HG02870 (cell line): ENCODE measurements around the gene SLC7A4.

Experiments
- ATAC-seq: cut with Tn5 transposase; IDR thresholded peaks from one replicate; pipeline ENCODE4 v1.9.1; 2021; ENCODE audit warnings: mild to moderate bottlenecking, moderate library complexity; ENCODE audit not compliant: unreplicated experiment

SLC7A4 gene

GRCh38 chr22:21000207-21000986 is 32.0 kb downstream of the SLC7A4 start:
- ATAC-seq: no peak

DNA sequence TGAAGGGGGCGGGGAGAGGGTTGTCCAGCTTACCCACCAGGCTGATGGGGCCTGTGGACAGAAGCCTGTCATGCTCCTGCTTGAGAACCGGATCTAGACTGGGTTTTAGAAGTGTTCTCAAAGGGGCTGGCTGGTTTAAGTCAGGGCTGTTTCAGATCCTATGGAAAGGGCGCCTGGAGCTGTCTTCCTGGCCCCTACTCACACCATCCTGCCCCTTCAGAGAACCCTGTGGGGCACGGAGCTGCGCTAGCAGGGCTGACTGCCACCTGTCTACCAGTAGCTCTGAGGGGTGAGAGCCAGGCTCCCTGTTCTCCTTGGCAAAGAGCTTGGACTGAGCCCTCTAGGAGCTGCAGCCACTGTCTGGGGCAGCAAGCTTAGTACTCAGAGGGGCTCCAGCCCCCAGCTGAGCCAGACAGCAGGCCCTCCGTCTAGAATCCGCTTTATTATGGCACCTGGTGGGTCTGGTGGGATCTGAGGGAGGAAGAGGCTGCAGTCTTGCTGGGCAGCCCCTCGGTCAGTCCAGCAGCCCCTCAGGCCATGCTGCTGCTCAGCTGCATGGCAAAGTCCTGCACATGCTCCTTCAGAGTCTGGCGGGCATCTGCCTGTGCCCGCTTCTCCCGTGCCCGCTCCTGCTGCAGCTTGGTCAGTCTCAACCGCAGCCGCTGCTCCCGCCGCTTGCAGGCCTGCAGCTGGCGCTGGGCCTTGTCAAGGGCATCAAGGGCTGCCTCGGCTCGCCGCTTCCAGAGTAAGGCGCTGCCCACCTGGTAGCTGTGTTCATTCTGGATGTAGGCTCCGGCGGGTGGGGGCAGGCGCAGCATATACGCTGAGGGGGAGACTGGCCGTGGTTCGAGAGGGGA is 32.8 kb downstream of the SLC7A4 start:
- no peak for ATAC-seq

DNA sequence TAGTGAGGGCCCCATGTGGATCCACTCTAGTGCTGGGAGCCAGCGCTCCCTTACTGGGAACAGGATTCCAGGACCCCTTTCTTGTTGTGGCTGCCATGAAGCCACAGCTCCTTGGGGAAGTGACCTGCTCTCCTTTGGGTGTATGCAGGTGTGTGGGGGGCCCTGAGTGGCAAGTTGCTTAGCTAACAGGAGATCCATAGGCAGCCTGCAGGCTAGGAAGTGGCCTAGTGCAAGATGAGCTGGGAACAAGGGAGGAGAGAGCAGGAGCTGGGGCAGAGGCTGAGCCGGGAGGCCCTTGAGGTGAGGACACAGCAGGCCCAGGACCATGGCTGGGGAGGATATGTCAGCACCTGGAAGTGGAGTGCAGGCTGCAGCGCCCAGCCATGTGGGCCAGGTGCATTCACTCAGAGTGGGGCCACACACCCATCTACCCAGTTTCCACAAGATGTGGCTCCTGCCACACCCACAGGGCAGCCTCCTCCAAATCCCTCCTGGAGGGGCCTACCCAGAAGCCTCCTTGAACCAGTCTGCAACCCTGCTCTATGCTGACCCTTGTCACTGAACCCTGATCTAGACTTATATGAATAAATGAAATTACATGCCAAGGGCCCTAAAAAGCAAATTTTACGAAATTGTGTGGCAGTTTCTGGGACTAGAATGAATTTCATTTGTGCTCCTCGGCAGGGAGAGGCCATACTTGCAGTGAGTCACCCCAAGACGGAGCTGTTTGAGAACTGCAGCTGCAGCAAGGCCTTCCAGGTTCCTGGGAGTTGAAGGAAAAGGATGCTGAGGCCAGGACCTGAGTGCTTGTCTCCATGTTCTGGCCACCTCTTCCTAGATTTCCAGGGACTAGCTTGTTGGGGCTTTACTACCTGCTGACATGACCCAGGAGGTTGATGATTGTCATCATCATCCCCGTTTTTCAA is 33.7 kb downstream of the SLC7A4 start:
- no peak for ATAC-seq

- ATAC-seq: no peak
Observed at GRCh38 chr22:20997536-20998257, 34.7 kb downstream of the SLC7A4 start.

- ATAC-seq: no peak
Observed at GRCh38 chr22:20996598-20997535, 35.5 kb downstream of the SLC7A4 start.

DNA sequence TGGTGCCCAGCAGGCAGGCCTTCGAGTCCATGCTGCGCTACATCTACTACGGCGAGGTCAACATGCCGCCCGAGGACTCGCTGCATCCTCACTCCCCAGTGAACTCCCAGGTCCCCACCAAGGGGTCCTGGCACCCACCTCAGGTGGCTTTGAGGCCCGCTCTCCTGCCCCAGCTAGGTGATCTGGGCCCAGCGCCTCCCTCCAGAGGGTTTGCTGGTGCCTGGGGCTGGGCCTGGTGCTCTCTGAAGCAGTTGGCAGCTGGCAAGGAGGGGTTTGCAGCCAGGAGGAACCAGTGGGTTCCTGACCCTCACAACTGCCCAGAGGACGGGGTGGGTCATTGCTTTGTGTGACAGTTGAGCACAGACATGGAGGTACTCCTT is 36.3 kb downstream of the SLC7A4 start:
- ATAC-seq: no peak

DNA sequence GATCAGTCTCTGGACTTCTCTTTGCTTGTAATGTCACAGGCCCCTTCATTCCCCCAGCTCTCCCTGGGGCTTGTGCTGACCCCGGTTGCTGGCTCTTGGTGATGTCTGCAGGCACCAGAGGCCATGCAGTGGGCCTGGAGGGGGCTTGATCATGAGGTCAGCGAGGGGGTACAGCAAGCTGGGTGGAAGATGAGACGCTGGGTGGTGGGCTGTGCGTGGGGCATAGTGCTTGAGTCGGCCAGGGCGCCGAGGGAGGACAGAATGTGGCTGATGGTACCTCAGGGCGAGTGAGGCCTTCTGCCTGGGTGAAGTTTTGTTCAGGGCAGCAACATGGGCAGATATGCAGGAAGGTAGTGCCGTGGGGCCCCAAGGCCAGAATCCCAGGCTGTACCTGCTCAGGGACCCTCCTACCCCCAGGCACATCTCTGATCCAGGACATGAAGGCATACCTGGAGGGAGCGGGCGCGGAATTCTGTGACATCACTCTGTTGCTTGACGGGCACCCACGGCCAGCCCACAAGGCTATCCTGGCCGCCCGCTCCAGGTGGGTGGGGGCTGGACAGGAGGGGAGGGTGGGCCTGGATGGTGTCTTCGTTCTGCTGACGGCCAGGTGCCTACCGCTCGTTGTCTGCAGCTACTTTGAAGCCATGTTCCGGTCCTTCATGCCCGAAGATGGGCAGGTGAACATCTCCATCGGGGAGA is 36.9 kb downstream of the SLC7A4 start:
- no peak for ATAC-seq

GRCh38 chr22:20994902-20995241 is 37.5 kb downstream of the SLC7A4 start:
- ATAC-seq: no peak

- no peak for ATAC-seq
Observed at GRCh38 chr22:20994128-20994901, 38.0 kb downstream of the SLC7A4 start.

DNA sequence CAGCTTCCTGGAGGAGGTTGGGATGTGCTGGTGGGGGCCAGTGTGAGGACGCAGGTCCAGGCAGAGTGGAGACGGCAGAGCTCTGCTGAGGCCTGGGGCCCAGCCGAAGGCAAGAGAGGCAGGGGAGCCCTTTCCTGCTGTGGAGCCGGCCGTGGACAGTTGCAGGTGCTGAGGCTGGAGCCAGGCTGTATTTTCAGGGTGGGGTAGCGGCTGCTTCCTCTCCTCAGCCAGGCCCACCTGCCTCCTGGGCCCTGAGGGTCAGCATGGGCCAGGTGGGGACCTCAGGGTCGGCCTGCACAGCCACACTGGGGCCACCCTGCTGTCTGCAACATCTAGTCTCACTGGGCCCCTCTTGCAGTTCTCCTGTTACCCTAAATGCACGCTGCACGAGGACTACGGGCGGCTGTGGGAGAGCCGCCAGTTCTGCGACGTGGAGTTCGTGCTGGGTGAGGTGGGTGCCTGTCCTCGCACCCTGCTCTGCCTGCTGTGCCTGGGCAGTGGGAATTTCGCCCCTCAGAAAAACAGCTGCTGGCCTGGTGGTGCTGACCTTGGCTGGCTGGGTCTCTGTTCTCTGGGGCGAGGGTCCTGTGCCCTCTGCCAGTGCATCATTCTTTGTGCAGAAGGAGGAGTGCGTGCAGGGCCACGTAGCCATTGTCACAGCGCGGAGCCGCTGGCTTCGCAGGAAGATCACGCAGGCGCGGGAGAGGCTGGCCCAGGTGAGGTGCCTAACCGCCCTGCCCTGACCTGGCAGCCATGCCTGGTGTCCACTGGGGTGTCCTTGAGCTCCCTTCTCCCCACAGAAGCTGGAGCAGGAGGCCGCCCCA is 38.8 kb downstream of the SLC7A4 start:
- no peak for ATAC-seq

DNA sequence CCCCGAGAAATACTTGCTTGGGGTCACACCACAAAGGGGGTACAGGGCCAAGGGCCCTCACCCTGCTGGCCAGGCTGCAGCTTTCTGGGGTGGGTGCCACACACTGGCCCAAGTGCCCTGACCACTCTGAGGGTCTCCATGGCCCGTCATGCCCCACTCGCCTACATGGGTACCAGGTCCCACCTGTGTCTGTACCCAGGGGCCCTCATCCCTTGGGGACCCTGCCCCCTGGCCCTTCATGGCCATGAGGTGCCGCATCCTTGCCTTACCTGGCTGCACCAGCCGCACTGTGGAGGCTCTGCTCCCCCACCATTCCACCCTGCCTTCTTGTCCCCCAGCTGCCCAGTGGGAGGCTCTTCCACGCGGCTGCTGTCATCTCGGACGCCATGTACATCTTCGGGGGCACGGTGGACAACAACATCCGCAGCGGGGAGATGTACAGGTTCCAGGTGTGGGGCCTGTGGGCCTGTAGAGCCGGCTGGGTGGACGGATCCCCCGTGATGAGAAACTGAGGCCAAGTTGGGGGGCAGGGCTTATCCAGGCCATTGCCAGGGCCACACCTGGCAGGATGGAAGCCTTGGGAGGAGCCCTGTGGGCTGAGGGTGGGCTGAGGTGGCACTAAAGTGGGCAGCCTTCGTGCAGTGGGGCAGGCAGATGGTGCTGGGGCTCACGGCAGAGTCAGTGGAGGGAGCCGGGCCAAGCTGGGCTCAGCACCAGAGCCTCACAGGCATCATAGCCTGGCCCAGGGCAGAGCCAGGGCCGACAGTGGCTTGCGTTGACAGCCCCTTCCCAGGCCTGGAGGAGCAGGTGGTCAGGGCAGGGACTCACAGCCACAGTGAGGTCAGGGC is 39.7 kb downstream of the SLC7A4 start:
- ATAC-seq: no peak

GRCh38 chr22:20992056-20992442 is 40.3 kb downstream of the SLC7A4 start:
- ATAC-seq: no peak

DNA sequence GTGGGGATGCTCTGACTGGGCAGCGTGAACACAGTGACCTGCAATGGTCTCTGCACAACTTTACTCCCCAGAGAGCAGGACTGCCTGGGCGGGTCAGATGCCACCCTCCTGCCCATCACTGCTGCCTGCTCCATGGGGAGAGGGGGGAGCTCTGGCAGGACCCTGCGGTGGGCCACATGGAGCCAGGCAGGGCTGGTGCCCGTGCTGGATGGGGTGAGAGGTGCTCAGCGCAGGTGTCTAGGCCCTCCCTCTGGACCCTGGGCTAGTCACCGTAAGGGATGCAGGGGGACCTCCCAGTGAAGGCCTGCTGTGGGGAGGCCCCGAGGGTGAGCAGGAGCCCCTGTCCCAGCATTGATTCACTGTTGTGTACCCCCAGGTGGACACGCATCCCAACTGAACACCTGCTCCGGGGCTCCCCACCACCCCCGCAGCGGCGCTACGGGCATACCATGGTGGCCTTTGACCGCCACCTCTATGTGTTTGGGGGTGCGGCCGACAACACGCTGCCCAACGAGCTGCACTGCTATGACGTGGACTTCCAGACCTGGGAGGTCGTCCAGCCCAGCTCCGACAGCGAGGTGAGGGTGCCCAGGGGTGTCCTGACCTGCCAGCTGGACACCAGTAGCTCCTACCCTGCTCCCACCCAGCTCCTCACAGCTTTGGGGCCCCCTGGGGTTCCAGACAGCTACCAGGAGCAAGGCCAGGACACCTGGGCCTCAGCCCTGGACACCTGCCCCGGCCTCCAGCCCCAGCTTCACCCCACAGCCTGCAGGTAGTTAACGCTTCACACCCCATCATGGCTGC is 40.9 kb downstream of the SLC7A4 start:
- ATAC-seq: no peak

DNA sequence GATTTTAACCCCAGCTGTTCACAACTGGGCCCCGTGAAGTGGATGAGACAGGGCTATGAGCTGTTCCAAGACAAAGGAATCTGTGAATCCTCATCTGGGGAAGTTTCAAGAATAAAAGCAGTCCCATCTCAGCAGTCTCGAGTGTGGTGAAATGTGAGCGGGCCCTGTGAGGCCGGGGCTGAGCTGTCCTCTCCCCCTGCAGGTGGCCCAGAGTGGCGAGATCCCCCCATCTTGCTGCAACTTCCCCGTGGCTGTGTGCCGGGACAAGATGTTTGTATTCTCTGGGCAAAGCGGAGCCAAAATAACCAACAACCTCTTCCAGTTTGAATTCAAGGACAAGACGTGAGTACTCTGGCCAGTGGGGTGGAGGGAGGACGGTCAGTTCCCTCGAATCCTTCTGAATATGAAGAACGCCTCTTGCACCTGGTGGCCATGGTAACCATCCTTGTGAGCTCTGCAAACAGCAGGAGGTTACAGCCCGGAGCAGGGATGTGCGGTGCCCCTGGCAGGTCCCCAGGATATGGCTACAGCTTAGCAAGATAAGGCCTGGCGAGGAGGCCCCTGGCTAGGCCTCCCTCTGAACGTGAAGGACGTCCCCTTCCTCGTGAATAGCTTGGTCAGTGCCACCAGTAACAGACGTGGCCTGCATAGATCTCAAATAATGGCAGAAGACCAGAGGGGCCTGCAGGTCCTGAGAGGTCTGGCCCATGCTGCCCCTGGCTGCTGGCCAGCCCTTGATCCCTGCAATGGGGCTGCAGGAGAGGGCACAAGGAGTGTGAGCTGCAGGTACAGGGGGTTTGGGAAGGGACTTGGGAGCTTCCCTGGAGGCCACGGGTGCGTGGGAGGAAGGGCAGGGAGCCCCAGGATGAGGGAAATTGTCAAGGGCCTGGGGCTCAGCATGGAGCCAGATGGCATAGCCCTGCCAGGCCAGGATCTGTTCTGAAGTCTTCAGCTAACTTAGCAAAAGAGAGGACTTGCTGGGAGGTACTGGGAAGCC is 41.9 kb downstream of the SLC7A4 start:
- no peak for ATAC-seq
